Myocyte (in vitro differentiated cells): ENCODE results near the gene C12orf57. TPM values are rescaled to one million over a fixed set of nuclear protein-coding genes. Genes with fewer than 3 reads are reported as not detected.

Source experiments
- DNase-seq: peaks from one replicate; pipeline ENCODE4 v3.0.0-alpha.2; 2012; ENCODE audit warnings: low read depth
- microRNA counts: library from miRNA; unstranded; fragments of <30 nt; microRNA quantifications from one replicate; lab custom pipeline; 2016
- microRNA-seq: library from miRNA; unstranded; fragments of <30 nt; microRNA quantifications from one replicate; pipeline ENCODE4, GENCODE V29; 2016
- total RNA-seq: library from RNA; depleted of rRNA; stranded (reverse); fragments of >200 nt; gene quantifications from 2 replicates; pipeline ENCODE4 v1.2.3, GENCODE V29; 2014

C12orf57 gene
- total RNA-seq, 1 donor from 2014 or later, result 116 TPM

- no peak for DNase-seq
Observed at GRCh38 chr12:6987956-6988553, 44.2 kb downstream of the C12orf57 start.

MicroRNA genes within 50 kb of the gene (microRNA counts, 767-probe panel; counts per million panel counts)
- microRNA hsa-miR-141-3p (lab: Ali Mortazavi, UCI) (not detected), microRNA hsa-miR-200c-3p (lab: Ali Mortazavi, UCI) (not detected)

Small RNA genes lying within 50 kb of the gene (microRNA-seq; reads per million reads assigned to microRNA genes)
- gene MIR141 (6.6 reads per million, percentile 27 among the genes with 10 or more reads in this experiment), gene MIR200C (50.2 reads per million, percentile 48 among the genes with 10 or more reads in this experiment)

Other genes starting within 250 kb of the C12orf57 start
- gene PIANP, start 243.2 kb upstream of the C12orf57 start, total RNA-seq, result not detected in 2 replicates
- gene COPS7A, start 220.0 kb upstream of the C12orf57 start, total RNA-seq, result 118 and 125 TPM in 2 replicates
- 243 and 270 TPM in 2 replicates for gene MLF2, start 190.9 kb upstream of the C12orf57 start, total RNA-seq
- 140 and 148 TPM in 2 replicates for gene PTMS, start 177.7 kb upstream of the C12orf57 start, total RNA-seq
- 0.57 TPM in 1 of 2 replicates, not detected in the other for gene LAG3, start 171.5 kb upstream of the C12orf57 start, total RNA-seq
- not detected in 2 replicates for gene CD4, start 154.5 kb upstream of the C12orf57 start, total RNA-seq
- 2.5 and 4.6 TPM in 2 replicates for gene GPR162, start 122.2 kb upstream of the C12orf57 start, total RNA-seq
- 21.4 and 25.6 TPM in 2 replicates for gene P3H3, start 115.6 kb upstream of the C12orf57 start, total RNA-seq
- gene GNB3, start 103.1 kb upstream of the C12orf57 start, total RNA-seq, result 1.7 and 2.0 TPM in 2 replicates
- gene CDCA3, start 92.7 kb upstream of the C12orf57 start, total RNA-seq, result 1.9 and 3.5 TPM in 2 replicates
- 146 and 154 TPM in 2 replicates for gene USP5, start 91.9 kb upstream of the C12orf57 start, total RNA-seq
- gene TPI1, start 76.5 kb upstream of the C12orf57 start, total RNA-seq, result 1,115 and 1,161 TPM in 2 replicates
- 9.5 and 10.0 TPM in 2 replicates for gene SPSB2, start 70.7 kb upstream of the C12orf57 start, total RNA-seq
- gene LRRC23, start 39.2 kb upstream of the C12orf57 start, total RNA-seq, result 11.1 and 12.1 TPM in 2 replicates
- 9.0 and 9.9 TPM in 2 replicates for gene ENO2, start 29.4 kb upstream of the C12orf57 start, total RNA-seq
- 11.3 and 15.2 TPM in 2 replicates for gene ATN1, start 16.1 kb upstream of the C12orf57 start, total RNA-seq
- not detected in 2 replicates for gene RNU7-1, start 206 bp upstream of the C12orf57 start, total RNA-seq
- 1.5 TPM in 1 of 2 replicates, not detected in the other for gene PTPN6, start 7.3 kb downstream of the C12orf57 start, total RNA-seq
- gene PHB2, start 26.6 kb downstream of the C12orf57 start, total RNA-seq, result 222 and 275 TPM in 2 replicates
- gene EMG1, start 26.9 kb downstream of the C12orf57 start, total RNA-seq, result 33.3 and 52.3 TPM in 2 replicates
- gene LPCAT3, start 74.5 kb downstream of the C12orf57 start, total RNA-seq, result 55.7 and 79.8 TPM in 2 replicates
- 85.7 and 119 TPM in 2 replicates for gene C1S, start 116.7 kb downstream of the C12orf57 start, total RNA-seq
- 203 and 282 TPM in 2 replicates for gene C1R, start 148.4 kb downstream of the C12orf57 start, total RNA-seq
- 10.9 and 12.1 TPM in 2 replicates for gene C1RL, start 165.2 kb downstream of the C12orf57 start, total RNA-seq
- gene RBP5, start 184.9 kb downstream of the C12orf57 start, total RNA-seq, result not detected in 2 replicates
- gene CLSTN3, start 186.3 kb downstream of the C12orf57 start, total RNA-seq, result 8.9 and 18.0 TPM in 2 replicates
- 50.0 and 54.9 TPM in 2 replicates for gene PEX5, start 245.7 kb downstream of the C12orf57 start, total RNA-seq